Fibroblast of the conjunctiva (primary cell): Measurements from ENCODE around the gene LGI1.
A peak's percentile ranks its signal among the peaks of the same experiment; 100 is the strongest.

ENCODE experiments used
- DNase-seq: peaks from one replicate; pipeline ENCODE4 v3.0.0-alpha.2; 2010; ENCODE audit warnings: low read depth

Gene LGI1

GRCh38 chr10:93757801-93758507 is at the start of gene LGI1:
Gene LGI1, plus strand, starts transcription at chr10:93757936. Its CDS starts 209 bp downstream, at chr10:93758145.
- DNase-seq, result no peak

GRCh38 chr10:93710333-93710909 is 47.3 kb upstream of the LGI1 start:
- DNase-seq, result no peak

- no peak for DNase-seq
Measured at GRCh38 chr10:93711891-93712290, 45.8 kb upstream of the LGI1 start.

GRCh38 chr10:93712593-93712992 is 45.1 kb upstream of the LGI1 start:
- DNase-seq, result no peak

- DNase-seq, result no peak
Measured at GRCh38 chr10:93715345-93715744, 42.4 kb upstream of the LGI1 start.

- DNase-seq, result no peak
Measured at GRCh38 chr10:93716766-93717165, 41.0 kb upstream of the LGI1 start.

- no peak for DNase-seq
Measured at GRCh38 chr10:93718937-93719725, 38.6 kb upstream of the LGI1 start.

- DNase-seq, result no peak
Measured at GRCh38 chr10:93719901-93720300, 37.8 kb upstream of the LGI1 start.

GRCh38 chr10:93722550-93722949 is 35.2 kb upstream of the LGI1 start:
- DNase-seq, result no peak

GRCh38 chr10:93723153-93723552 is 34.6 kb upstream of the LGI1 start:
- DNase-seq, result no peak

GRCh38 chr10:93726024-93726423 is 31.7 kb upstream of the LGI1 start:
- no peak for DNase-seq

- DNase-seq, result no peak
Measured at GRCh38 chr10:93741367-93741766, 16.4 kb upstream of the LGI1 start.

GRCh38 chr10:93742633-93743349 is 14.9 kb upstream of the LGI1 start:
- no peak for DNase-seq

- DNase-seq, result no peak
Measured at GRCh38 chr10:93745408-93746065, 12.2 kb upstream of the LGI1 start.

GRCh38 chr10:93746844-93747284 is 10.9 kb upstream of the LGI1 start:
- peak; percentile 93 for DNase-seq

GRCh38 chr10:93749218-93749799 is 8.4 kb upstream of the LGI1 start:
- no peak for DNase-seq

- no peak for DNase-seq
Measured at GRCh38 chr10:93751124-93751523, 6.6 kb upstream of the LGI1 start.

GRCh38 chr10:93751832-93752231 is 5.9 kb upstream of the LGI1 start:
- DNase-seq, result no peak

GRCh38 chr10:93752761-93753160 is 5.0 kb upstream of the LGI1 start:
- DNase-seq, result no peak

- DNase-seq, result peak; percentile 36
Measured at GRCh38 chr10:93753621-93754250, 4.0 kb upstream of the LGI1 start.

- no peak for DNase-seq
Measured at GRCh38 chr10:93754761-93755160, 3.0 kb upstream of the LGI1 start.
